Activated CD4-positive, alpha-beta T cell treated with anti-CD3 and anti-CD28 coated beads, Interleukin-2, amount 10 ng/mL, durations not matched to agents 7 days and 5 days (primary cell): ENCODE results near the gene TMEM126B. TPM values are rescaled to one million over a fixed set of nuclear protein-coding genes. Genes with fewer than 3 reads are reported as not detected.
"Not testable (repeated sequence)": the region's sequence is repeated elsewhere in the genome, so short reads cannot be mapped to it uniquely, and the experiment has no call there.

Experiments used
- CTCF ChIA-PET: fragments of 350-600 bp; sonication (Branson Sonifier 250); formaldehyde crosslinking; loops from one replicate; lab custom pipeline; 2021; ENCODE audit warnings: antibody characterized with exemption; lab: Charles Lee
- POLR2A ChIA-PET: fragments of 350-600 bp; sonication (Branson Sonifier 250); formaldehyde crosslinking; loops from one replicate; lab custom pipeline; 2021; ENCODE audit warnings: antibody characterized with exemption; lab: Charles Lee
- DNase-seq: peaks from one replicate; pipeline ENCODE4 v3.0.0-alpha.2; 2020
- H3K27ac Mint-ChIP-seq: one replicate; pipeline ENCODE4 v1.8.0; 2021; ENCODE audit warnings: mild to moderate bottlenecking, moderate library complexity, mixed read lengths
- H3K27me3 Mint-ChIP-seq: one replicate; pipeline ENCODE4 v1.8.0; 2021; ENCODE audit warnings: mixed read lengths
- H3K36me3 Mint-ChIP-seq: one replicate; pipeline ENCODE4 v1.8.0; 2021; ENCODE audit warnings: low read depth, mixed read lengths
- H3K4me1 Mint-ChIP-seq: one replicate; pipeline ENCODE4 v1.8.0; 2021; ENCODE audit warnings: mixed read lengths
- H3K4me3 Mint-ChIP-seq: one replicate; pipeline ENCODE4 v1.8.0; 2021; ENCODE audit warnings: mild to moderate bottlenecking, moderate library complexity, mixed read lengths
- H3K9me3 Mint-ChIP-seq: one replicate; pipeline ENCODE4 v1.8.0; 2021; ENCODE audit warnings: mixed read lengths
- total RNA-seq, 2 experiments: library from RNA; stranded (reverse); gene quantifications; one replicate each; pipeline ENCODE4 v1.2.3, GENCODE V29; 2021

Gene TMEM126B
- total RNA-seq, 2 experiments from 2014 or later: 52.7 to 56.7 TPM

DNA sequence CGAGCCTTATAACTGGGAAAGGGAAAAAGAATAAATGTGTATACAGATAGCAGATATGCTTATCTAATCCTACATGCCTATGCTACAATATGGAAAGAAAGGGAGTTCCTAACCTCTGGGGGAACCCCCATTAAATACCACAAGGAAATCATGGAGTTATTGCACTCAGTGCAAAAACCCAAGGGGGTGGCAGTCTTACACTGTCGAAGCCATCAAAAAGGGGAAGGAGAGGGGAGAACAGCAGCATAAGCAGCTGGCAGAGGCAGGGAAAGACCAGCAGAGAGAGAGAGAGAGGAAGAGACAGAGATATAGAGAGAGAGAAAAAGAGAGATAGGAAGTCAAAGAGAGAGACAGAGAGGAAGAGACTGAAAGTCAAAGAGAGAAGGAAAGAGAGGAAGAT, 16.8 kb upstream of the TMEM126B start:
- POLR2A ChIA-PET, H3K4me1 Mint-ChIP-seq, H3K27ac Mint-ChIP-seq, H3K9me3 Mint-ChIP-seq, H3K4me3 Mint-ChIP-seq, DNase-seq, H3K36me3 Mint-ChIP-seq, H3K27me3 Mint-ChIP-seq, CTCF ChIA-PET: not testable (repeated sequence)

DNA sequence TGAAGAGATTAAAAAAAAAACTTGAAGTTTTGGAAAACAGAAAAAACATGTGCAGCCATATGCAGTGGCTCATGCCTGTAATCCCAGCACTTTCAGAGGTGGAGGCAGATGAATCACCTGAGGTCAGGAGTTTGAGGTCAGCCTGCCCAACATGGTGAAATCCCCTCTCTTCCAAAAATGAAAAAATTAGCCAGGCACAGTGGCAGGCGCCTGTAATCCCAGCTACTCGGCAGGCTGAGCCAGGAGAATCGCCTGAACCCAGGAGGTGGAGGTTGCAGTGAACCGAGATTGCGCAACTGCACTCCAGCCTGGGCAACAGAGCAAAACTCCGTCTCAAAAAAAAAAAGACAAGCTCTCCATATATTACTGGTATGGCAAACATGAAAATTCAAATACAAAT, 8.9 kb upstream of the TMEM126B start:
- peaks cover 4% of the 10 kb centered on the region for H3K4me1 Mint-ChIP-seq
- no peak for DNase-seq
- ChIA-PET POLR2A (no interaction called here), CTCF (interaction anchor here (1.6 kb wide), 1 partner anchor 9 kb away, joined by 4 read pairs; no protein-coding TSS in a partner anchor)
- H3K9me3 Mint-ChIP-seq: no peaks in the 10 kb centered on the region
- H3K4me3 Mint-ChIP-seq: no peak overlapping the region
- peaks cover 2% of the 10 kb centered on the region for H3K27me3 Mint-ChIP-seq
- H3K36me3 Mint-ChIP-seq: no peaks in the 10 kb centered on the region
- H3K27ac Mint-ChIP-seq: no peak overlapping the region

DNA sequence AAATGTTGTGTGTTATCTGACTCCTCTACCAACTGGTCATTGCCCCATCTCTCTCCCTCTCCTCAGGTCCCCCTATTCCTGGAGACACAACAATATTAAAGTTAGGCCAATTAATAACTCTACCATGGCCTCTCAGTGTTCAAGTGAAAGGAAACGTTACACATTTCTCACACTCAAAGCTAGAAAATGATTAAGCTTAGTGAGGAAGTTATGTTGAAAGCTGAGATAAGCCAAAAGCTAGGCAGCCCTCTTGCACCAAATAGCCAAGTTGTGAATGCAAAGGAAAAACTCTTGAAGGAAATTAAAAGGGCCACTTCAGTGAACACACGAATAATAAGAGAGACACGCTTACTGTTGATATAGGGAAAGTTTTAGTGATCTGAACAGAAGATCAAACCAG, 8.1 kb upstream of the TMEM126B start:
- H3K27me3 Mint-ChIP-seq: peaks cover 5% of the 10 kb centered on the region
- H3K27ac Mint-ChIP-seq: no peak overlapping the region
- H3K4me3 Mint-ChIP-seq: no peak overlapping the region
- no peaks in the 10 kb centered on the region for H3K9me3 Mint-ChIP-seq
- ChIA-PET CTCF (interaction anchor here (0.7 to 1.6 kb wide), 5 partner anchors 10 to 725 kb away, joined by 3 to 4 read pairs (median 4); partner anchors contain the start of gene CCDC83), POLR2A (interaction anchor here (0.7 kb wide), 1 partner anchor 1092 kb away, joined by 3 read pairs; no protein-coding TSS in a partner anchor)
- no peaks in the 10 kb centered on the region for H3K36me3 Mint-ChIP-seq
- H3K4me1 Mint-ChIP-seq: peaks cover 8% of the 10 kb centered on the region
- DNase-seq: no peak

DNA sequence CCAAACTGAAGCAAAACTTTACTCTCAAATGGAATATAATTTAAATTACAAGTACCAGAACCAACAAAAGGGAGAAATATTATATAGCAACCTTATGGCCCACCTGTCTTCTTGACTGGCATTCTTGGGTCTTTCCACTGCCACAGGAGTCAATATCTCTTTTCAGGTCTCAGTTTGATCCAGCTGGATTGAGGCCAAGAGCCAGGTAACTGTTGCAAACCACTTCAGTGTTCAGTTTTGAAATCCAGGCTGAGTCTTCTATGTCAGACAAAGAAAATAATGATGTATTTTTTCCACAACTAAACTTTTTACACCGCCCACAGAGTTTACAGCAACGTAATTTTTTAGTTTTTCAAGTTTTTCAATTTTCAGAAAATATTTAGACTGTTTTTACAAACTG, 1.9 kb upstream of the TMEM126B start:
- Mint-ChIP-seq H3K4me1 (peaks cover 46% of the 10 kb centered on the region), H3K36me3 (peaks cover 10% of the 10 kb centered on the region), H3K27me3 (peaks cover 10% of the 10 kb centered on the region), H3K4me3 (peak overlapping the region; percentile 99), H3K9me3 (no peaks in the 10 kb centered on the region), H3K27ac (peak overlapping the region; percentile 97)
- no peak for DNase-seq
- CTCF ChIA-PET: interaction anchor here (1.1 to 1.5 kb wide), 4 partner anchors 10 to 228 kb away, joined by 3 to 4 read pairs (median 3); partner anchors contain the start of gene TMEM126A
- POLR2A ChIA-PET: no interaction called here

DNA sequence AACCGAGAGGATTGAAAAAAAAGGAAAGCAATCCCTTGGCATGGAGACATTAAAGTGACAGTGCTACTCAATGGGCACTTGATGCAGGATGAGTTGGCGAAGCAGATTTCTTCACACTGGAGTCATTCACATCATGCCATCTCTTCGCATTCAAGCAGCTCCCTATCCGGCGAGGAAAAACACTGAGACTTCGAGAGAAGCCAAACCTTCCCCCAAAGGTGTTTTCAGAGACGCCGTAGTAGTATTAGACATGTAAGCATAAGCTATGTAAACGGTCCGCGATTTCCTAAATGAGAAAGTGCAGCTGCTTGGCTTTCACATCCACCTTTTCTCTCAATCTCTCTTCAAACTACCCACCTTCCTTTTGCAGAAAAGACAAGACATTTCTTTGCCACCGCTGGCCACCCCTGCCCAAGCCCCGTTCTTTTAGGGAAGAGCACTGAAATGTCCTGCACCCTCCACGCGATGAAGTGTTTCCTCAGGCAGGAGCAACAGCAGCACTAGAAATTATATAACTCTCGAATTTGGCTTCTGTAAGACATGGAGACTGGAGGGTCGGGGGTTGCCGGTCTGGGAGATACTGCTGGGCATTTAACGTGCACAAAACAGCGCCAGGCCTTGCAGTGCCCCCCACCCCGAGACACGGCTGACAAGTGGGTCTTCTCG, 928 bp upstream of the TMEM126B start, which contains the start of gene DLG2:
Gene DLG2 (minus strand): TSS at position 13 of the 666 bp plus-strand sequence.
- H3K4me3 Mint-ChIP-seq: peak within 1 kb of the TSS; percentile 99
- peak; percentile 18 for DNase-seq
- H3K4me1 Mint-ChIP-seq: peaks cover 48% of the 10 kb centered on the region
- no peaks in the 10 kb centered on the region for H3K9me3 Mint-ChIP-seq
- peaks cover 18% of the 10 kb centered on the region for H3K36me3 Mint-ChIP-seq
- ChIA-PET POLR2A (interaction anchor here (0.8 to 2.2 kb wide), 2 partner anchors 20 to 199 kb away, joined by 4 to 5 read pairs; partner anchors contain the start of gene TMEM126A), CTCF (interaction anchor here (0.9 to 1.4 kb wide), 4 partner anchors 9 to 20 kb away, joined by 3 to 6 read pairs (median 5); partner anchors contain the start of gene TMEM126A)
- H3K27me3 Mint-ChIP-seq: peaks cover 10% of the 10 kb centered on the region
- peak within 1 kb of the TSS; percentile 97 for H3K27ac Mint-ChIP-seq

DNA sequence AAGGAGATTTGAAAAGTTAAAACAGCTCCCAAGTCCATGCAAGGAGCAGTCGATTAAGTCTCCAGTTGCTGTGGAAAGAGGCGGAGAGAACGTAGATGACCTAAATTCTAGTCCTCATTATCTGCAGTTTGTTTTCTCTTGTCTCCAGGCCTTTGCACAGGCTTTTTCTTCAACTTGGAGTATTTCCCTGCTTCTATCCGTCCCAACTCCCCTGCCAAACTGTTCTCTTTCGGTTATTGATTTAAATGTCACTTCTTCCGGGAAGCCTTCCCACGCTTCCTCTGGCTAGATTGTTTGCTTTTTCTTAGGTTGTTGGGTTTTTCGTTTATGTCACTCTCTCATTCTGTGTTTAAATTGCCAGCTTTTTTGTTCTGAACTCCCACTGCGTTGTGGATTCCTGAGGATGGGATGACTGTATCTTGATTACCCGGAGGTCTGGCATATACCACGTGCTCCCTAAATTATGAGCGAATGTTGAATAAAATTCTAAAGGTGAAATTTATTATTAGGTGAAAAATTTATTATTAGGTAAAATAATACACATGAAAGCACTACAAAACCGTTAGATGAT, 463 bp downstream of the TMEM126B start:
- peaks cover 50% of the 10 kb centered on the region for H3K4me1 Mint-ChIP-seq
- CTCF ChIA-PET: interaction anchor here (1.0 to 1.5 kb wide), 3 partner anchors 9 to 16 kb away, joined by 3 to 6 read pairs (median 5); no protein-coding TSS in a partner anchor
- DNase-seq: no peak
- H3K27ac Mint-ChIP-seq: peak overlapping the region; percentile 97
- H3K36me3 Mint-ChIP-seq: peaks cover 24% of the 10 kb centered on the region
- no peaks in the 10 kb centered on the region for H3K9me3 Mint-ChIP-seq
- peaks cover 9% of the 10 kb centered on the region for H3K27me3 Mint-ChIP-seq
- H3K4me3 Mint-ChIP-seq: peak overlapping the region; percentile 99
- POLR2A ChIA-PET: interaction anchor here (0.6 to 2.2 kb wide), 2 partner anchors 19 to 616 kb away, joined by 4 to 5 read pairs; partner anchors contain the start of genes EED and TMEM126A

DNA sequence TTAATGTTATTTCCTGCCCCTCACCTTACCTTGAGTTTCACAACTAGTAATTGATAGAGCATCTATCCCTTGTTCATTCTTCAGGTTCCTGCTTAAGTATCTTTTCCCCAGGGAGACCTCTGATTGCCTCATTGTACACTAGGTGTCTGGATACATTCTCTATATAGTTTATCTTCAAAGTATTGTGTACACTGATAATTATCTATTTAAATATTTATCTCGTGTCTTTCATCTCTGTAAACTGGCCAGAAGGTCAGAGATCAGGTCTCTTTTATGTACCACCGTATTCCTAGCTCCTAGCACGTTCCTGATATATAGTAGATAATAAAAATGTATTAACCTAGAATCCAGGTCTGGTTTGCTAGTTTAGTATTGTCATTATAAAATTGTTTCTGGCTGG, 6.4 kb downstream of the TMEM126B start:
- CTCF ChIA-PET: no interaction called here

DNA sequence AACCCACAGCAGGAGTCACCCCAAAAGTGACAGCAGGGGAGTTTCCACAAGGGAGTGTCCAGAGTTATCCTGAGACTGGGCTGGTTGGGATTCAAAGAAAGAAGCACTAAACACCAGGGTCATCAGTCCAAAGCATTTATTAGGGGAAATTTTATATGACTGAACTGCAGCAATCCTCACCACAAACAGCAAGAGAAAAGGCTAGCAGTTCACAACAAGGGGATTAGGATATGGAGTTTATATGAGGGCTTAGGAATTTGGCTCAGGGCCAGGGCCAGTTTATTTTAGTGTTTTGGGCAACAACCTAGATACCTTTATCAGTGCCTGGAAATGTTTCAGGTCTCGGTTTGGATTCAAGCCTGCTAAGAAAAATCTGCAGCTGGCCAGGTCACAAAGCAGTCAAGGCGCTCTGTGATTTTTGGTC, 14.8 kb downstream of the TMEM126B start:
- H3K27me3 Mint-ChIP-seq: peaks cover 43% of the 10 kb centered on the region
- no peak for DNase-seq
- ChIA-PET CTCF (no interaction called here), POLR2A (no interaction called here)
- no peak overlapping the region for H3K27ac Mint-ChIP-seq
- no peaks in the 10 kb centered on the region for H3K9me3 Mint-ChIP-seq
- no peak overlapping the region for H3K4me3 Mint-ChIP-seq
- H3K4me1 Mint-ChIP-seq: peaks cover 12% of the 10 kb centered on the region
- H3K36me3 Mint-ChIP-seq: peaks cover 6% of the 10 kb centered on the region

More for the DNA sequence above, 6.4 kb downstream of the TMEM126B start:
- H3K27me3 Mint-ChIP-seq: no peaks in the 10 kb centered on the region
- H3K9me3 Mint-ChIP-seq: no peaks in the 10 kb centered on the region
- peaks cover 20% of the 10 kb centered on the region for H3K4me1 Mint-ChIP-seq
- no peak for DNase-seq
- H3K36me3 Mint-ChIP-seq: peaks cover 42% of the 10 kb centered on the region
- H3K27ac Mint-ChIP-seq: no peak overlapping the region
- POLR2A ChIA-PET: no interaction called here
- H3K4me3 Mint-ChIP-seq: no peak overlapping the region

DNA sequence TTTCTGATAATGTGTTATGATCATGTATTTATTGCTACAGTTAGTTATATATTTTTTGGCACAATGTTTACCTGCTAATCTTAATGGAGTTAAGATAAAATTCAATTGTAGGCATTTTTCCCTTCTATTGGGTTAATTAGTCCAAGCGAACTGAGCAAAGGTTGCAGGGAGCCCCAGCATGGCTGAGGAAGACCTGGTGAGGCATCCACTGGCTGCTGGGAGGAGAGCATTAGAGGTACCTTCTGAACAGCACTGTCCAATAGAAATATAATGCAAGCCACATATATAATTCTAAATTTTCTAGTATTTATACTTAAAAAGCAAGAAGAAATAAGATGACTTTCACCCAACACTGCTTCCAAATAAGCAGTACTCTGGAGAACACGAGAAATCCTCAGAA, 18.7 kb downstream of the TMEM126B start:
- H3K27ac Mint-ChIP-seq: peak overlapping the region; percentile 98
- ChIA-PET CTCF (interaction anchor here (0.7 to 3.0 kb wide), 7 partner anchors 12 to 208 kb away, joined by 3 to 16 read pairs (median 3); partner anchors contain the start of genes CCDC83 and CREBZF), POLR2A (interaction anchor here (0.6 to 1.3 kb wide), 2 partner anchors 19 to 53 kb away, joined by 3 to 5 read pairs; partner anchors contain the start of genes DLG2 and TMEM126B)
- H3K9me3 Mint-ChIP-seq: no peaks in the 10 kb centered on the region
- peaks cover 7% of the 10 kb centered on the region for H3K36me3 Mint-ChIP-seq
- H3K4me3 Mint-ChIP-seq: peak overlapping the region; percentile 99
- no peak for DNase-seq
- peaks cover 28% of the 10 kb centered on the region for H3K27me3 Mint-ChIP-seq
- peaks cover 36% of the 10 kb centered on the region for H3K4me1 Mint-ChIP-seq

DNA sequence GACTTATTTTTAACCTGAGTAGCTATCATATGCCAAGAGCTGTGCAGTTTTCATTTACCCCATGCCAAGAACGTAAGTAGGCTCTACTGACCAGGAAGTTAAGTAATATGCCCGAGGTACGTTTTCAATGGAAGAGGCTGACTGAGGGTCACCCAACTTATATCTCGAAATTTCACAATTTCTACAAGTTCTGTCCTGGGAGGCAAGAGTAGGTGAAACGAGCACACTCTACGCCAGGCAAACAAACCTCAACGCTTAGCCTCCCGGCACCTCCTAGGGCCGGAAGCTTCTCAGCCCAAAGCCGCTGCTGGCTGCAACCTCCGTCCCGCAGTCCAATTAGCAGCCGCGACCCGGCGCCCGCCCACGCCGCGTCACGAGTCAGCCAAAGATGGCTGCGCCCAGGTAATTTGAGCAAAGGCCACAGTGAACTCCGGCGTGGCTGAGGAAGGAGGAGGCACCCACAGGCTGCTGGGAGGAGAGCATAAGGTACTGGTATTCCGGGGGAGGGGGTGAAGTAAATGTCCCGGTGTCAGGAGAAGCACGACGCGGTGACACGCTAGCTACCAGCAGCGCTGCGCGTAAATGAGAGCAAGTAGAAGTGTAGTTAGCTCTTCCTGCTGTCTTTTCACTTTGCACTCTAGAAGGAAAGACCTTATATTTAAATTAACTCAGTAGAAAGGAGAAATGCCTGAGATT, 19.4 kb downstream of the TMEM126B start, which contains the start of gene TMEM126A:
Gene TMEM126A (plus strand): TSS at position 364 of the 696 bp plus-strand sequence. CDS start 2,289 bp downstream, outside the sequence.
- Mint-ChIP-seq H3K4me3 (peak within 1 kb of the TSS; percentile 99), H3K4me1 (peaks cover 40% of the 10 kb centered on the region), H3K27ac (peak within 1 kb of the TSS; percentile 98), H3K27me3 (peaks cover 24% of the 10 kb centered on the region), H3K9me3 (no peaks in the 10 kb centered on the region), H3K36me3 (peaks cover 10% of the 10 kb centered on the region)
- CTCF ChIA-PET: interaction anchor here (0.7 to 3.0 kb wide), 8 partner anchors 12 to 207 kb away, joined by 3 to 16 read pairs (median 3); partner anchors contain the start of genes CCDC83, CREBZF and TMEM126B
- DNase-seq: peak; percentile 92
- POLR2A ChIA-PET: interaction anchor here (0.6 to 1.3 kb wide), 2 partner anchors 20 to 52 kb away, joined by 3 to 5 read pairs; partner anchors contain the start of genes DLG2 and TMEM126B

DNA sequence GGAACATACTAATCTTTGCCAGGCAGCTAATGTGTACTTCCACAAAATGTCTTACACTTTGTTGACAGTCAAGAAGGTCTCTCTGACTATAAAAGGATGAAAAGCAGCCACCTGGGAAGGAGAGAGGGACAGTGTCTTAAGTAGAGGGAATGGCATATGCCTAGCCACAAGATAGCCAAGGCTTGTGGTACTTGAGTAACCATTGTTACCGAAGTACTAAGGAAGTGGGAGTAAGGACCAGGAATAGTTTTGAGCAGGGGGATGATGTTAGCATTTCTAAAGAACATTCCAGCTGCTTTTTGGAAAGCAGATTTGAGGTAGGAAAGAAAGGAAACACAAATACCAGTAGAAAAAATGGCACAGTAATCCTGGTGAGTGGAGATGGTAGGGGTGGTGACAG, 22.7 kb downstream of the TMEM126B start:
- peaks cover 50% of the 10 kb centered on the region for H3K4me1 Mint-ChIP-seq

More for the DNA sequence above, 22.7 kb downstream of the TMEM126B start:
- H3K27ac Mint-ChIP-seq: no peak overlapping the region
- DNase-seq: no peak
- H3K36me3 Mint-ChIP-seq: peaks cover 17% of the 10 kb centered on the region
- ChIA-PET CTCF (interaction anchor here (0.8 to 2.3 kb wide), 2 partner anchors 14 to 15 kb away, joined by 4 to 7 read pairs; no protein-coding TSS in a partner anchor), POLR2A (no interaction called here)
- H3K27me3 Mint-ChIP-seq: no peaks in the 10 kb centered on the region
- H3K4me3 Mint-ChIP-seq: no peak overlapping the region
- no peaks in the 10 kb centered on the region for H3K9me3 Mint-ChIP-seq
